GM23338 (cell line): ENCODE results near the gene MYRFL. TPM values are rescaled to one million over a fixed set of nuclear protein-coding genes. Genes with fewer than 3 reads are reported as not detected.

Source experiments
- ATAC-seq: fragments of 200-7000 bp; cut with Tn5 transposase; 3 replicates; pipeline ENCODE4 v1.9.1; 2020
- DNase-seq: peaks from one replicate; pipeline ENCODE4 v3.0.0-alpha.2; 2015; ENCODE audit warnings: low spot score
- H2AFZ ChIP-seq: fragments of 200-600 bp; sonication (generic); 2 replicates; pipeline ENCODE4 v1.8.0; 2016; ENCODE audit warnings: antibody characterized with exemption, mild to moderate bottlenecking, moderate library complexity
- H3F3A ChIP-seq: fragments of 200-600 bp; sonication (generic); replicated peaks from 2 replicates; pipeline ENCODE4 v1.8.0; 2017; ENCODE audit warnings: antibody characterized with exemption, mixed run types, low read depth
- H3K27ac ChIP-seq: fragments of 200-600 bp; sonication (generic); 2 replicates; pipeline ENCODE4 v1.6.1; 2016; ENCODE audit warnings: low read depth
- H3K27me3 ChIP-seq: fragments of 200-600 bp; sonication (generic); 2 replicates; pipeline ENCODE4 v1.8.0; 2016; ENCODE audit warnings: mild to moderate bottlenecking, mixed run types, moderate library complexity; ENCODE audit not compliant: insufficient read depth
- H3K36me3 ChIP-seq: fragments of 200-600 bp; sonication (generic); 2 replicates; pipeline ENCODE4 v1.8.0; 2016; ENCODE audit warnings: mild to moderate bottlenecking; ENCODE audit not compliant: insufficient read depth
- H3K4me1 ChIP-seq: fragments of 200-600 bp; sonication (generic); 2 replicates; pipeline ENCODE4 v1.8.0; 2016; ENCODE audit warnings: mild to moderate bottlenecking, moderate library complexity; ENCODE audit not compliant: insufficient read depth
- H3K4me2 ChIP-seq: fragments of 200-600 bp; sonication (generic); 2 replicates; pipeline ENCODE4 v1.7.1; 2017; ENCODE audit warnings: mixed run types
- H3K4me3 ChIP-seq: fragments of 200-600 bp; sonication (generic); 2 replicates; pipeline ENCODE4 v1.6.1; 2016; ENCODE audit warnings: mixed run types
- H3K79me2 ChIP-seq: fragments of 200-600 bp; sonication (generic); replicated peaks from 2 replicates; pipeline ENCODE4 v1.8.0; 2017; ENCODE audit warnings: mild to moderate bottlenecking; ENCODE audit not compliant: insufficient read depth
- H3K9me2 ChIP-seq: fragments of 200-600 bp; sonication (generic); 2 replicates; pipeline ENCODE4 v1.8.0; 2017; ENCODE audit not compliant: insufficient read depth
- H4K20me1 ChIP-seq: fragments of 200-600 bp; sonication (generic); replicated peaks from 2 replicates; pipeline ENCODE4 v1.8.0; 2017; ENCODE audit warnings: mild to moderate bottlenecking; ENCODE audit not compliant: insufficient read depth
- H3K27ac Mint-ChIP-seq: 2 replicates; pipeline ENCODE4 v1.8.0; 2020; ENCODE audit warnings: inconsistent platforms, mild to moderate bottlenecking, moderate library complexity, mixed read lengths
- H3K27me3 Mint-ChIP-seq: 3 replicates; pipeline ENCODE4 v1.8.0; 2022; ENCODE audit warnings: low read depth, mild to moderate bottlenecking, moderate library complexity, mixed read lengths, inconsistent platforms; ENCODE audit not compliant: insufficient read depth, poor library complexity
- H3K36me3 Mint-ChIP-seq: 3 replicates; pipeline ENCODE4 v1.8.0; 2021; ENCODE audit warnings: low read depth, mild to moderate bottlenecking, inconsistent platforms, moderate library complexity, mixed read lengths
- H3K4me1 Mint-ChIP-seq: 3 replicates; pipeline ENCODE4 v1.8.0; 2020; ENCODE audit warnings: mild to moderate bottlenecking, inconsistent platforms, mixed read lengths
- H3K4me3 Mint-ChIP-seq: 3 replicates; pipeline ENCODE4 v1.8.0; 2021; ENCODE audit warnings: moderate library complexity, mild to moderate bottlenecking, inconsistent platforms, mixed read lengths
- H3K9me3 Mint-ChIP-seq: 3 replicates; pipeline ENCODE4 v1.8.0; 2020; ENCODE audit warnings: moderate library complexity, mild to moderate bottlenecking, inconsistent platforms, mixed read lengths
- CREB1 ChIP-seq: fragments of 250-450 bp; sonication (Bioruptor Pico); IDR thresholded peaks from 2 replicates; pipeline ENCODE4 v1.5.0; 2020; ENCODE audit warnings: low read depth, mild to moderate bottlenecking, moderate library complexity
- ETS1 ChIP-seq: IDR thresholded peaks from 2 replicates; pipeline ENCODE4 v1.6.1; 2016; ENCODE audit warnings: antibody characterized with exemption
- EZH2 ChIP-seq: fragments of 200-600 bp; sonication (generic); IDR thresholded peaks from one replicate; pipeline ENCODE4 v1.8.0; 2017; ENCODE audit warnings: antibody characterized with exemption, mild to moderate bottlenecking, low read depth; ENCODE audit not compliant: unreplicated experiment
- EZH2phosphoT487 ChIP-seq: fragments of 200-600 bp; sonication (generic); IDR thresholded peaks from one replicate; pipeline ENCODE4 v1.8.1; 2018; ENCODE audit warnings: antibody characterized with exemption; ENCODE audit not compliant: unreplicated experiment
- JUNB ChIP-seq: IDR thresholded peaks from one replicate; pipeline ENCODE4 v1.6.1; 2016; ENCODE audit warnings: antibody characterized with exemption; ENCODE audit not compliant: unreplicated experiment
- NANOG ChIP-seq: IDR thresholded peaks from 2 replicates; pipeline ENCODE4 v1.6.1; 2016; ENCODE audit warnings: antibody characterized with exemption, borderline replicate concordance
- POLR2AphosphoS5 ChIP-seq: IDR thresholded peaks from 2 replicates; pipeline ENCODE4 v1.6.1; 2016; ENCODE audit warnings: antibody characterized with exemption, low read depth
- REST ChIP-seq: IDR thresholded peaks from one replicate; pipeline ENCODE4 v1.6.1; 2018; ENCODE audit warnings: antibody characterized with exemption; ENCODE audit not compliant: unreplicated experiment
- ZNF331 ChIP-seq: fragments of 250-450 bp; sonication (Bioruptor Pico); IDR thresholded peaks from 2 replicates; pipeline ENCODE4 v1.5.0; 2020; ENCODE audit warnings: low read depth, mild to moderate bottlenecking, moderate library complexity
- ZNF462 ChIP-seq: fragments of 250-450 bp; sonication (Bioruptor Pico); IDR thresholded peaks from 2 replicates; pipeline ENCODE4 v1.5.0; 2020; ENCODE audit warnings: mild to moderate bottlenecking, moderate library complexity
- polyA plus RNA-seq: library from polyadenylated mRNA; unstranded; fragments of >200 nt; fragmentation: Nextera tagmentation; extraction: Ambion mirVana; gene quantifications from 2 replicates; pipeline ENCODE4 v1.2.1, GENCODE V29; 2016
- total RNA-seq: library from RNA; depleted of rRNA; stranded (reverse); fragments of >200 nt; shearing (Covaris generic); gene quantifications from 2 replicates; pipeline ENCODE4 v1.2.3, GENCODE V29; 2014

The MYRFL gene
- total and polyA plus RNA-seq, 2 experiments from 2014 or later: 2.3 to 2.8 TPM

- TF ChIP-seq ZNF462 (CRISPR knock-in tag) (no peak), CREB1 (CRISPR knock-in tag) (no peak), JUNB (no peak)
Measured at GRCh38 chr12:69969011-69969410, 144.0 kb downstream of the MYRFL start (continued).

GRCh38 chr12:69972136-69972535 lies 147.1 kb downstream of the MYRFL start:
- H3K4me3 Mint-ChIP-seq: no peak overlapping the region
- Histone ChIP-seq H4K20me1 (no peaks in the 10 kb centered on the region), H3K79me2 (no peaks in the 10 kb centered on the region), H2AFZ (peak overlapping the region; percentile 10; the same call in 1 of the 2 replicates), H3K4me3 (no peak overlapping the region), H3K36me3 (no peaks in the 10 kb centered on the region), H3K27ac (no peak overlapping the region), H3K4me2 (no peak overlapping the region), H3F3A (no peaks in the 10 kb centered on the region), H3K4me1 (peaks cover under 1% of the 10 kb centered on the region; the same call in 1 of the 2 replicates), H3K27me3 (no peaks in the 10 kb centered on the region), H3K9me2 (peaks cover 9% of the 10 kb centered on the region)
- H3K27ac Mint-ChIP-seq: no peak overlapping the region
- H3K27me3 Mint-ChIP-seq: no peaks in the 10 kb centered on the region
- no peaks in the 10 kb centered on the region; the same call in 2 of the 3 replicates for H3K4me1 Mint-ChIP-seq
- DNase-seq: no peak
- H3K36me3 Mint-ChIP-seq: no peaks in the 10 kb centered on the region
- no peaks in the 10 kb centered on the region for H3K9me3 Mint-ChIP-seq
- ATAC-seq: no peak
- TF ChIP-seq CREB1 (CRISPR knock-in tag) (no peak), POLR2AphosphoS5 (no peak), JUNB (no peak), ETS1 (no peak), NANOG (no peak), ZNF331 (CRISPR knock-in tag) (no peak), EZH2phosphoT487 (no peak), REST (no peak), EZH2 (no peak)
